ES-I3 (cell line): Measurements from ENCODE around the gene NECTIN2.

Experiments used
- H3K36me3 ChIP-seq: 2 replicates; pipeline ENCODE4 v1.6.1; 2013; ENCODE audit warnings: mild to moderate bottlenecking, low read length, control low read depth, moderate library complexity; ENCODE audit not compliant: insufficient read depth
- H3K4me1 ChIP-seq: 2 replicates; pipeline ENCODE4 v1.6.1; 2013; ENCODE audit warnings: mild to moderate bottlenecking, control low read depth, low read length; ENCODE audit not compliant: insufficient read depth
- H3K9ac ChIP-seq: 2 replicates; pipeline ENCODE4 v1.6.1; 2013; ENCODE audit warnings: low read depth, mild to moderate bottlenecking, low read length, moderate library complexity
- H3K9me3 ChIP-seq: 2 replicates; pipeline ENCODE4 v1.6.1; 2013; ENCODE audit warnings: mild to moderate bottlenecking, low read length, moderate library complexity; ENCODE audit not compliant: control insufficient read depth, insufficient read depth

NECTIN2 gene

DNA sequence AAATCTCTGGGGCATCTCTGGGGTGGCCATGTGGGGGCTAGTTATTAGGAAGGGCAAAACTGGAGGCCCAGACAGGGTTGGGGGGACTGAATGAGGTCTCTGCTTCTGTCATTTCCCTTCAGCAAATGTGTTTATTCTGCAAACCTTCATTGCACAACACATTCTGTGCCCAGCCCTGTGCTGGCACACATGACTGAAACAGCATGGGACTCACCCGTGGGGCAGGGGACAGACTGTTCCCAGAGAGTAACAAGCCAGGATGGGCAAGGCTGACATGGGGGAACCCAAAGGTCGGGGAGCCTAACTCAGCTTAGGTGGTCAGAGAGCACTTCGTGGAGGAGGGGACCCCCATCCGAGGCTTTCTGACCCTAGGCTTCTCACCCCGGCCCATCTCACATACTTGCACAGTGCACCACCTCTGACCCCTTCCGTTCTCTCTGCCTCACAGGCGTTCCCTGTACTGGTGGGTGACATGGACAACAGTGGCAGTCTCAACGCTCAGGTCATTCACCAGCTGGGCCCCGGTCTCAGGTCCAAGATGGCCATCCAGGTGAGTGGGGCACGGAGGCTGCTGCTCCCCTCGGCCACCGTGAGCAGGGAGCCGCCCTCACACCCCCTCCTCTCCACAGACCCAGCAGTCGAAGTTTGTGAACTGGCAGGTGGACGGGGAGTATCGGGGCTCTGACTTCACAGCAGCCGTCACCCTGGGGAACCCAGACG lies 47.4 kb downstream of the NECTIN2 start:
- H3K4me1 ChIP-seq, result peaks cover 7% of the 10 kb centered on the region; the same call in 1 of the 2 replicates
- H3K9me3 ChIP-seq, result no peaks in the 10 kb centered on the region
- no peak overlapping the region for H3K9ac ChIP-seq
- peaks cover 22% of the 10 kb centered on the region for H3K36me3 ChIP-seq

DNA sequence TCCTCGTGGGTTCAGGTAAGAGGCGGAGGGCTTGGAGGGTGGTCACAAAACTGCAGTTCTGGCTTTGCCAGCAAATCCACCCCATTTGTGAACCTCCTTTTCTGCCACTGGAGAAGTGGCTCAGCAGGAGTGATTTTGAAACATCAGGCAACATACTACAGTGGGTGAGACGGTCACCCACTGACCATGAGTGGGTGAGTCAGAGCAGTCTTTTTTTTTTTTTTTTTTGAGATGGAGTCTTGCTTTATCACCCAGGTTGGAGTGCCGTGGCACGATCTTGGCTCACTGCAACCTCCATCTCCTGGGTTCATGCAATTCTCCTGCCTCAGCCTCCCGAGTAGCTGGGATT lies 47.9 kb downstream of the NECTIN2 start:
- Histone ChIP-seq H3K9ac (no peak overlapping the region), H3K4me1 (peaks cover 7% of the 10 kb centered on the region; the same call in 1 of the 2 replicates), H3K9me3 (no peaks in the 10 kb centered on the region), H3K36me3 (peaks cover 22% of the 10 kb centered on the region)

DNA sequence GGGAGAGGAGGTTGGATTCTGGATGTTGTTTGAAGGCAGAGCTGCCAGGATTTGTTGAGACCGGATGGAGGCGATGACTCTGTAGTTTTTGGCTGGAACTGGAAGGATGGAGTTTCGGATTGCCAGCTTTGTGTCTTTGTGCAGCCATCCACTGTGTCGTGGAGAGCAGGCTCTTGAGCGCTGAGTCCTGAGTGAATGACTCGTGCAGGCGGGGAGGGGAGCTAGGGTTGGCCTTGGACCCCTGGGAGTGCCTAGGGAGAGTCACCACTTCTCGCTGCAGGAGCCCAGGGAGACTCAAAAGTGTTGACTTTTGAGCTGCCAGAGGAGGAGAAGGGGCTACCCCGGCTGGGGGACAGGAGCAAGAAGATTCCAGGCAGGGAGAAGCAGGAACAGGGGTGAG lies 48.8 kb downstream of the NECTIN2 start:
- Histone ChIP-seq H3K9ac (no peak overlapping the region), H3K36me3 (peaks cover 25% of the 10 kb centered on the region), H3K4me1 (peaks cover 4% of the 10 kb centered on the region; the same call in 1 of the 2 replicates), H3K9me3 (no peaks in the 10 kb centered on the region)

DNA sequence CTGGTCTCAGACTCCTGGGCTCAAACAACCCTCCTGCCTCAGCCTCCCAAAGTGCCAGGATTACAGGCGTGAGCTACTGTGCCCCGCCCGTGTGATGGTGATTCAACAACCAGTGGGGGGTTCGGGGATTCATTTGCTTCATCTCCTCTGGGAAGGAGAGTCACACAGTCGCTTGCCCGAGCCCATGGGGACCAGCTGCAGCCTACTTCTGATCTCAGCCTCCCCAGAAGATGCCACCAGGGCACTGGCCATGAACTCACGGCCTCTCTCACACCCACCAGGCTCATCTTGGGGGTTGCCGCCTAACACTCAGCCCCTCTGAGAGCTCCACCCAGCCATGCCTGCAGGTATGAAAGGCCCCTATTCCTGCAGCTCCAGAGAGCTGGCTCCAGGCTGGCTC lies 51.7 kb downstream of the NECTIN2 start:
- Histone ChIP-seq H3K4me1 (no peaks in the 10 kb centered on the region), H3K36me3 (peaks cover 22% of the 10 kb centered on the region), H3K9ac (no peak overlapping the region), H3K9me3 (no peaks in the 10 kb centered on the region)

DNA sequence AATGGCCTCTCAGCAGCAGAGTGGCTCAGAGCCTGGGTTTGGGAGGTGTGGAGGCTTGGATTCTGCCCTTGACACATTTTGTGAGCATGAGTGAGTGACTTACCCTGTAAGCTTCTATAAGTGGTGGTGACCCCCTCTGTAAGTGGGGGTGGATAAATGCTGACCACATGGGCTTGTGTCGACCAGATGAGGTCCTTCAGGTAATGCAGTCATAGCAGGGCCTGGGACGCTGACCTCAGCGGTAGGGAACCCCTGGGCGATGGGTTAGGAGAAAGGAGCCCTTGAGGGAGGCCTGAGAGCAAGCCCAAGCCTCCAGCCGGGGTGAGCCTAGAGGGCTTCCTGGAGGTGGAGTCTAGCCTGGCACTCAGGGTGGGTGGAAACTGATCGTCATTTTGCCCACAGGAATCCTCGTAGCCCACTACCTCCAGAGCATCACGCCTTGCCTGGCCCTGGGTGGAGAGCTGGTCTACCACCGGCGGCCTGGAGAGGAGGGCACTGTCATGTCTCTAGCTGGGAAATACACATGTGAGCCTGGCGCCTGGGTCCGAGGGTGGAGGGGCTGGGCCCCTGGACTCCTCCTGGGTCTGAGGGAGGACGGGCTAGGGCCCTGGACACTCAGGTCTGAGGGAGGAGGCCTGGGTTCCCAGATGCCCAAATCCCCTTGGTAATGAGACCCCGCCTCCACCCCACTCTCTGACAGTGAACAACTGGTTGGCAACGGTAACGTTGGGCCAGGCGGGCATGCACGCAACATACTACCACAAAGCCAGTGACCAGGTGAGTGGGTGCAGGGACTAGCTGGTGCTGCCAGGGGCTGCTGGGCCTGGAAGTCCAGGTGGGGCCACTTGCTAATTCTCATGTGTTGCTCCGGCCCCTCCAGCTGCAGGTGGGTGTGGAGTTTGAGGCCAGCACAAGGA lies 54.5 kb downstream of the NECTIN2 start:
- peaks cover 13% of the 10 kb centered on the region for H3K36me3 ChIP-seq
- no peak overlapping the region for H3K9ac ChIP-seq
- H3K9me3 ChIP-seq, result no peaks in the 10 kb centered on the region
- peaks cover 12% of the 10 kb centered on the region; the same call in 1 of the 2 replicates for H3K4me1 ChIP-seq

DNA sequence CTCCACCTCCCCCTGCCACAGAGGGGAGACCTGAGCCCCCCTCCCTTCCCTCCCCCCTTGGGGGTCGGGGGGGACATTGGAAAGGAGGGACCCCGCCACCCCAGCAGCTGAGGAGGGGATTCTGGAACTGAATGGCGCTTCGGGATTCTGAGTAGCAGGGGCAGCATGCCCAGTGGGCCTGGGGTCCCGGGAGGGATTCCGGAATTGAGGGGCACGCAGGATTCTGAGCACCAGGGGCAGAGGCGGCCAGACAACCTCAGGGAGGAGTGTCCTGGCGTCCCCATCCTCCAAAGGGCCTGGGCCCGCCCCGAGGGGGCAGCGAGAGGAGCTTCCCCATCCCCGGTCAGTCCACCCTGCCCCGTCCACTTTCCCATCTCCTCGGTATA lies 57.1 kb downstream of the NECTIN2 start:
- Histone ChIP-seq H3K9ac (no peak overlapping the region), H3K9me3 (no peaks in the 10 kb centered on the region), H3K36me3 (peaks cover 19% of the 10 kb centered on the region), H3K4me1 (peaks cover 12% of the 10 kb centered on the region; the same call in 1 of the 2 replicates)

DNA sequence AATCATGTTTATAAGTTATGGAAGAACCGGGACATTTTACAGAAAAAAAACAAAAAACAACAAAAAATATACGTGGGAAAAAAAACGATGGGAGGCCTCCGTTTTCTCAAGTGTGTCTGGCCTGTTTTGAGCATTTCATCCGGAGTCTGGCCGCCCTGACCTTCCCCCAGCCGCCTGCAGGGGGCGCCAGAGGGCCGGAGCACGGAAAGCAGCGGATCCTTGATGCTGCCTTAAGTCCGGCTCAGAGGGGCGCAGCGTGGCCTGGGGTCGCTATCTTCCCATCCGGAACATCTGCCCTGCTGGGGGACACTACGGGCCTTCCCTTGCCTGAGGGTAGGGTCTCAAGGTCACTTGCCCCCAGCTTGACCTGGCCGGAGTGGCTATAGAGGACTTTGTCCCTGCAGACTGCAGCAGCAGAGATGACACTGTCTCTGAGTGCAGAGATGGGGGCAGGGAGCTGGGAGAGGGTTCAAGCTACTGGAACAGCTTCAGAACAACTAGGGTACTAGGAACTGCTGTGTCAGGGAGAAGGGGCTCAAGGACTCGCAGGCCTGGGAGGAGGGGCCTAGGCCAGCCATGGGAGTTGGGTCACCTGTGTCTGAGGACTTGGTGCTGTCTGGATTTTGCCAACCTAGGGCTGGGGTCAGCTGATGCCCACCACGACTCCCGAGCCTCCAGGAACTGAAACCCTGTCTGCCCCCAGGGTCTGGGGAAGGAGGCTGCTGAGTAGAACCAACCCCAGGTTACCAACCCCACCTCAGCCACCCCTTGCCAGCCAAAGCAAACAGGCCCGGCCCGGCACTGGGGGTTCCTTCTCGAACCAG lies 57.7 kb downstream of the NECTIN2 start:
- peaks cover 19% of the 10 kb centered on the region for H3K36me3 ChIP-seq
- no peaks in the 10 kb centered on the region for H3K9me3 ChIP-seq
- H3K9ac ChIP-seq, result no peak overlapping the region; the same call in 1 of the 2 replicates
- H3K4me1 ChIP-seq, result peaks cover 12% of the 10 kb centered on the region; the same call in 1 of the 2 replicates

DNA sequence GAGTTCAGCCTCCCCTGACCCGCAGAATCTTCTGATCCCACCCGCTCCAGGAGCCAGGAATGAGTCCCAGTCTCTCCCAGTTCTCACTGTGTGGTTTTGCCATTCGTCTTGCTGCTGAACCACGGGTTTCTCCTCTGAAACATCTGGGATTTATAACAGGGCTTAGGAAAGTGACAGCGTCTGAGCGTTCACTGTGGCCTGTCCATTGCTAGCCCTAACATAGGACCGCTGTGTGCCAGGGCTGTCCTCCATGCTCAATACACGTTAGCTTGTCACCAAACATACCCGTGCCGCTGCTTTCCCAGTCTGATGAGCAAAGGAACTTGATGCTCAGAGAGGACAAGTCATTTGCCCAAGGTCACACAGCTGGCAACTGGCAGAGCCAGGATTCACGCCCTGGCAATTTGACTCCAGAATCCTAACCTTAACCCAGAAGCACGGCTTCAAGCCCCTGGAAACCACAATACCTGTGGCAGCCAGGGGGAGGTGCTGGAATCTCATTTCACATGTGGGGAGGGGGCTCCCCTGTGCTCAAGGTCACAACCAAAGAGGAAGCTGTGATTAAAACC lies 58.4 kb downstream of the NECTIN2 start:
- H3K9me3 ChIP-seq, result no peaks in the 10 kb centered on the region
- peaks cover 12% of the 10 kb centered on the region; the same call in 1 of the 2 replicates for H3K4me1 ChIP-seq
- H3K36me3 ChIP-seq, result peaks cover 21% of the 10 kb centered on the region
- no peak overlapping the region for H3K9ac ChIP-seq

DNA sequence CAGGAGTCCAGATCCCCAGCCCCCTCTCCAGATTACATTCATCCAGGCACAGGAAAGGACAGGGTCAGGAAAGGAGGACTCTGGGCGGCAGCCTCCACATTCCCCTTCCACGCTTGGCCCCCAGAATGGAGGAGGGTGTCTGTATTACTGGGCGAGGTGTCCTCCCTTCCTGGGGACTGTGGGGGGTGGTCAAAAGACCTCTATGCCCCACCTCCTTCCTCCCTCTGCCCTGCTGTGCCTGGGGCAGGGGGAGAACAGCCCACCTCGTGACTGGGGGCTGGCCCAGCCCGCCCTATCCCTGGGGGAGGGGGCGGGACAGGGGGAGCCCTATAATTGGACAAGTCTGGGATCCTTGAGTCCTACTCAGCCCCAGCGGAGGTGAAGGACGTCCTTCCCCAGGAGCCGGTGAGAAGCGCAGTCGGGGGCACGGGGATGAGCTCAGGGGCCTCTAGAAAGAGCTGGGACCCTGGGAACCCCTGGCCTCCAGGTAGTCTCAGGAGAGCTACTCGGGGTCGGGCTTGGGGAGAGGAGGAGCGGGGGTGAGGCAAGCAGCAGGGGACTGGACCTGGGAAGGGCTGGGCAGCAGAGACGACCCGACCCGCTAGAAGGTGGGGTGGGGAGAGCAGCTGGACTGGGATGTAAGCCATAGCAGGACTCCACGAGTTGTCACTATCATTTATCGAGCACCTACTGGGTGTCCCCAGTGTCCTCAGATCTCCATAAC lies 59.5 kb downstream of the NECTIN2 start, which contains the start of gene APOE:
Gene APOE (plus strand): TSS at position 360 of the 724 bp plus-strand sequence. CDS start 829 bp downstream, outside the sequence.
- H3K9ac ChIP-seq, result peak within 1 kb of the TSS; percentile 91

DNA sequence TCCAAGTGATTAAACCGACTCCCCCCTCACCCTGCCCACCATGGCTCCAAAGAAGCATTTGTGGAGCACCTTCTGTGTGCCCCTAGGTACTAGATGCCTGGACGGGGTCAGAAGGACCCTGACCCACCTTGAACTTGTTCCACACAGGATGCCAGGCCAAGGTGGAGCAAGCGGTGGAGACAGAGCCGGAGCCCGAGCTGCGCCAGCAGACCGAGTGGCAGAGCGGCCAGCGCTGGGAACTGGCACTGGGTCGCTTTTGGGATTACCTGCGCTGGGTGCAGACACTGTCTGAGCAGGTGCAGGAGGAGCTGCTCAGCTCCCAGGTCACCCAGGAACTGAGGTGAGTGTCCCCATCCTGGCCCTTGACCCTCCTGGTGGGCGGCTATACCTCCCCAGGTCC lies 61.5 kb downstream of the NECTIN2 start:
- peaks cover 14% of the 10 kb centered on the region for H3K4me1 ChIP-seq
- H3K9me3 ChIP-seq, result no peaks in the 10 kb centered on the region
- no peak overlapping the region for H3K9ac ChIP-seq
- H3K36me3 ChIP-seq, result peaks cover 16% of the 10 kb centered on the region

More for the DNA sequence above, 59.5 kb downstream of the NECTIN2 start, which contains the start of gene APOE:
- peaks cover 12% of the 10 kb centered on the region; the same call in 1 of the 2 replicates for H3K4me1 ChIP-seq
- H3K36me3 ChIP-seq, result peaks cover 16% of the 10 kb centered on the region
- H3K9me3 ChIP-seq, result no peaks in the 10 kb centered on the region

DNA sequence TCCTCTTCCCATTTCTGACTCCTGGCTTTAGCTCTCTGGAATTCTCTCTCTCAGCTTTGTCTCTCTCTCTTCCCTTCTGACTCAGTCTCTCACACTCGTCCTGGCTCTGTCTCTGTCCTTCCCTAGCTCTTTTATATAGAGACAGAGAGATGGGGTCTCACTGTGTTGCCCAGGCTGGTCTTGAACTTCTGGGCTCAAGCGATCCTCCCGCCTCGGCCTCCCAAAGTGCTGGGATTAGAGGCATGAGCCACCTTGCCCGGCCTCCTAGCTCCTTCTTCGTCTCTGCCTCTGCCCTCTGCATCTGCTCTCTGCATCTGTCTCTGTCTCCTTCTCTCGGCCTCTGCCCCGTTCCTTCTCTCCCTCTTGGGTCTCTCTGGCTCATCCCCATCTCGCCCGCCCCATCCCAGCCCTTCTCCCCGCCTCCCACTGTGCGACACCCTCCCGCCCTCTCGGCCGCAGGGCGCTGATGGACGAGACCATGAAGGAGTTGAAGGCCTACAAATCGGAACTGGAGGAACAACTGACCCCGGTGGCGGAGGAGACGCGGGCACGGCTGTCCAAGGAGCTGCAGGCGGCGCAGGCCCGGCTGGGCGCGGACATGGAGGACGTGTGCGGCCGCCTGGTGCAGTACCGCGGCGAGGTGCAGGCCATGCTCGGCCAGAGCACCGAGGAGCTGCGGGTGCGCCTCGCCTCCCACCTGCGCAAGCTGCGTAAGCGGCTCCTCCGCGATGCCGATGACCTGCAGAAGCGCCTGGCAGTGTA lies 62.2 kb downstream of the NECTIN2 start:
- H3K4me1 ChIP-seq, result peaks cover 19% of the 10 kb centered on the region

DNA sequence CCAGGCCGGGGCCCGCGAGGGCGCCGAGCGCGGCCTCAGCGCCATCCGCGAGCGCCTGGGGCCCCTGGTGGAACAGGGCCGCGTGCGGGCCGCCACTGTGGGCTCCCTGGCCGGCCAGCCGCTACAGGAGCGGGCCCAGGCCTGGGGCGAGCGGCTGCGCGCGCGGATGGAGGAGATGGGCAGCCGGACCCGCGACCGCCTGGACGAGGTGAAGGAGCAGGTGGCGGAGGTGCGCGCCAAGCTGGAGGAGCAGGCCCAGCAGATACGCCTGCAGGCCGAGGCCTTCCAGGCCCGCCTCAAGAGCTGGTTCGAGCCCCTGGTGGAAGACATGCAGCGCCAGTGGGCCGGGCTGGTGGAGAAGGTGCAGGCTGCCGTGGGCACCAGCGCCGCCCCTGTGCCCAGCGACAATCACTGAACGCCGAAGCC lies 62.8 kb downstream of the NECTIN2 start:
- no peak overlapping the region for H3K9ac ChIP-seq
- no peaks in the 10 kb centered on the region for H3K9me3 ChIP-seq
- H3K4me1 ChIP-seq, result peaks cover 18% of the 10 kb centered on the region

More for the DNA sequence above, 62.2 kb downstream of the NECTIN2 start:
- H3K9ac ChIP-seq, result no peak overlapping the region
- H3K9me3 ChIP-seq, result no peaks in the 10 kb centered on the region
- H3K36me3 ChIP-seq, result peaks cover 16% of the 10 kb centered on the region

More for the DNA sequence above, 62.8 kb downstream of the NECTIN2 start:
- peaks cover 16% of the 10 kb centered on the region for H3K36me3 ChIP-seq
